Tibial nerve (tissue), 4 donors: ENCODE data around the gene MELTF. TPM values are rescaled to one million over a fixed set of nuclear protein-coding genes. Genes with fewer than 3 reads are reported as not detected.

ENCODE experiments used
- DNase-seq, 2 donors: peaks; one replicate each; pipeline ENCODE4 v3.0.0-alpha.2; 2019; ENCODE audit warnings: low spot score in 2 of 2
- H3K27ac ChIP-seq, 4 donors: fragments of 200-600 bp; sonication (generic) in 3 of 4; one replicate each; pipeline ENCODE4 v1.5.1; 2017 to 2019; ENCODE audit warnings: mild to moderate bottlenecking in 1 of 4
- H3K27me3 ChIP-seq, 2 donors: fragments of 200-600 bp; sonication (generic) in 1 of 2; one replicate each; pipeline versions ENCODE4 v1.5.1 to v1.6.0; 2017 to 2019
- H3K36me3 ChIP-seq, 3 donors: fragments of 200-600 bp; sonication (generic); one replicate each; pipeline ENCODE4 v1.5.1; 2018 to 2019
- H3K4me1 ChIP-seq, 4 donors: fragments of 200-600 bp; sonication (generic) in 3 of 4; one replicate each; pipeline ENCODE4 v1.5.1; 2017 to 2019
- H3K4me3 ChIP-seq, 4 donors: fragments of 200-600 bp; sonication (generic) in 3 of 4; one replicate each; pipeline ENCODE4 v1.5.1; 2017 to 2019; ENCODE audit warnings: mild to moderate bottlenecking in 1 of 4, moderate library complexity in 1 of 4
- H3K9me3 ChIP-seq, 4 donors: fragments of 200-600 bp; sonication (generic) in 3 of 4; one replicate each; pipeline ENCODE4 v1.5.1; 2017 to 2019
- CTCF ChIP-seq, 5 experiments: fragments of 200-600 bp in 3 of 5; fragments of 450-650 bp in 2 of 5; sonication (generic) in 3 of 5; IDR thresholded peaks; one replicate each; pipeline ENCODE4 v1.5.1; 2016 to 2019; ENCODE audit warnings: antibody characterized with exemption in 5 of 5, mild to moderate bottlenecking in 3 of 5, moderate library complexity in 2 of 5
- EP300 ChIP-seq, 2 donors: sonication (generic); formaldehyde crosslinking; IDR thresholded peaks; one replicate each; pipeline ENCODE4 v1.6.1; 2017; ENCODE audit warnings: antibody characterized with exemption in 2 of 2, mild to moderate bottlenecking in 1 of 2
- POLR2A ChIP-seq, 2 donors: fragments of 450-650 bp; IDR thresholded peaks; one replicate each; pipeline ENCODE4 v1.6.1; 2017; ENCODE audit warnings: antibody characterized with exemption in 2 of 2, mild to moderate bottlenecking in 2 of 2, moderate library complexity in 2 of 2
- WGBS, 2 donors: methylation state at CpG; one replicate each; pipeline ENCODE4 v1.1.5; 2018; 5-methylcytosine and 5-hydroxymethylcytosine counted together
- total RNA-seq, 4 donors: library from RNA; depleted of rRNA; stranded (reverse); fragments of >200 nt; gene quantifications; one replicate each; pipeline ENCODE4 v1.1.0, GENCODE V29; 2016

Gene MELTF
- total RNA-seq, 4 donors from 2014 or later, result 3.3 to 8.8 (median 7.0) TPM

GRCh38 chr3:197050511-197050910 lies 20.9 kb upstream of the MELTF start:
- Histone ChIP-seq H3K27me3 (no peaks in the 10 kb centered on the region), H3K4me3 (no peak overlapping the region), H3K27ac (no peak overlapping the region), H3K9me3 (no peaks in the 10 kb centered on the region), H3K4me1 (no peaks in the 10 kb centered on the region), H3K36me3 (peaks cover 5 to 89% (median 22%) of the 10 kb centered on the region in 3 donors)
- TF ChIP-seq CTCF (IDR thresholded peaks at IDR 0.05) (no peak), POLR2A (IDR thresholded peaks at IDR 0.05) (no peak), EP300 (IDR thresholded peaks at IDR 0.05) (no peak)
- no peak for DNase-seq
- 90% methylated on average over 2 of the region's 2 CpGs for WGBS, 2 donors

DNA sequence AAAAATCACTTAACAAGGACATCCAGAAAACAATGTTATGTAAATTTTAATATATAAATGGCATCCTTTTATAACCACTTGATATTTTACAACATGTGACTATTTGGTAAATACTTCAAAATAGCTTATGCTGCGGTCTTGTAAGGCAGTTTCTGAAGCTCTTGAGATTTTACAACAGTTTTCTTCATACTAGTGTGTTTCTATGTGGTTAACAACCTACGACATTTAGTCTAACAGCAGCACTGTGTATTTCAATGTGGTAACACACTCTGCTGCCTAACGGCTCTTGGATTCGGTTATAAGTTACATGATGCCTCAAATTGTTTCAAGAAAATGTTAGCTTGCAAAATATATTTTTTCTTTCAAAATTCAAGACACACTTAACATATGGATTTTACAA lies 12.9 kb upstream of the MELTF start:
- no peak for TF ChIP-seq CTCF (IDR thresholded peaks at IDR 0.05)
- TF ChIP-seq EP300 (IDR thresholded peaks at IDR 0.05), result no peak
- no peak for TF ChIP-seq POLR2A (IDR thresholded peaks at IDR 0.05)
- no peak for DNase-seq

GRCh38 chr3:197041875-197042488 lies 12.4 kb upstream of the MELTF start:
- 84 to 87% methylated on average over 6 of the region's 6 CpGs for WGBS, 2 donors
- DNase-seq, result no peak

More for the DNA sequence above, 12.9 kb upstream of the MELTF start:
- Histone ChIP-seq H3K27me3 (no peaks in the 10 kb centered on the region), H3K27ac (no peak overlapping the region), H3K9me3 (no peaks in the 10 kb centered on the region), H3K4me1 (no peaks in the 10 kb centered on the region), H3K36me3 (peaks cover 0 to 37% (median 5%) of the 10 kb centered on the region in 3 donors), H3K4me3 (no peak overlapping the region)
- 90 to 91% methylated on average over 4 of the region's 4 CpGs for WGBS, 2 donors

DNA sequence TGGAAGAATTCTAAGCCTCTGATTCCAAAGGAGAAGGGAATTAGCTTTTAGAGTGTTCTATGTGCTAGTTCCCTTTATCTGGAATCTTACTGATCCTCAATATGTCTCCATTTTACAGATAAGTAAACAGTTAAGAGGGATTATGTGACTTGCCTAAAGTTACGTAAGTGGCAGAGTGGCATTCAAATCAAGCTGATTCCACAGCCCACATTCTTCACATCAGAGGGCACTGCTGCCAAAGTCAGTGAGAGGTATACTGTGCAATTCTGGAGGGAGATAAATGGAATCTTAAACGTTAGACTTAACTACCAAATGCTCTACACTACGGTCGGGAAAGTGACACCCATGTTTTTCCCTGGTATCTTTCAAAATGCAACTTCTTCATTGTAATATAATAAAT lies 11.0 kb upstream of the MELTF start:
- no peak overlapping the region for H3K4me3 ChIP-seq
- H3K4me1 ChIP-seq, result peaks cover 0 to 5% (median 0%) of the 10 kb centered on the region in 4 donors
- no peak for DNase-seq
- H3K27ac ChIP-seq, result no peak overlapping the region
- no peak for TF ChIP-seq POLR2A (IDR thresholded peaks at IDR 0.05)
- TF ChIP-seq CTCF (IDR thresholded peaks at IDR 0.05), result no peak
- no peak for TF ChIP-seq EP300 (IDR thresholded peaks at IDR 0.05)
- H3K36me3 ChIP-seq, result peaks cover 0 to 26% (median 0%) of the 10 kb centered on the region in 3 donors
- WGBS, 2 donors, result 63 to 67% methylated on average over 4 of the region's 4 CpGs
- H3K27me3 ChIP-seq, result no peaks in the 10 kb centered on the region
- no peaks in the 10 kb centered on the region for H3K9me3 ChIP-seq

More at GRCh38 chr3:197041875-197042488, 12.4 kb upstream of the MELTF start:
- Histone ChIP-seq H3K27ac (no peak overlapping the region), H3K27me3 (no peaks in the 10 kb centered on the region), H3K9me3 (no peaks in the 10 kb centered on the region), H3K4me3 (no peak overlapping the region), H3K36me3 (peaks cover 0 to 37% (median 5%) of the 10 kb centered on the region in 3 donors), H3K4me1 (no peaks in the 10 kb centered on the region)
- TF ChIP-seq CTCF (IDR thresholded peaks at IDR 0.05), result no peak
- TF ChIP-seq POLR2A (IDR thresholded peaks at IDR 0.05), result no peak
- no peak for TF ChIP-seq EP300 (IDR thresholded peaks at IDR 0.05)

DNA sequence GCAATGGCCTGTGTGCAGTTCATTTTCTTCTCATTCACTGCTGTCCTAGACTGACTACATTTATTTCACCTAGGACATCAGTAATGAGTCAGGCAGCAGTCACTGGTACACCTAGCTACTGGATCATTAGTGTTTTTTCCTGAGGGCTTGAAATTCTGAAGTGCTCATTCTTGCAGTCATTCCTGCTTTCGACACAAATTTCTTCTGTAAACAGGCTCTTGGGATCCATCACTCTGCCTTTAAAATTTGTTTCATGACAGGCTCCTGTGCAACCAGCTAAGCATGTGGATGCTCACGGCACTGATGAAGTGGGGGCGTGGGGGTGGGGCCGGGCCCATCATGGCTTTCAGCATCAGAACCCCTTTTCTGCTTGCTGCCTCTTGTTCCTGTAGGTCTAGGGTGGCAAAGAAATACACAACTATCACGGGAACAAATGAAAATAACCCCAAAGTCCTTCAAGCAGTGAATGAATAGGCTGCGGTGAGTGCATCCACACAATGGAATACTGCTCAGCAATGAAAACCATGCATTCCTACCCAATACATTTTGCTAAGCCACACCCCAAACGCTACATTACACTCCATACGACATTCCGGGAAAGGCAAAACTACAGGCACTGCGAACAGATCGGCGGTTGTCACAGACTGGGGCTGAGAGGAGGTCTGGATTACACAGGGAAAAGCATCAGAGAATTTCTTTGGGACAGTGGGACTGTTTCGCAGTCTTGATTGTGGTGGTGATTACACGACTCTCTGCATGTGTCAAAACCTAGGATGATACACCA lies 9.3 kb upstream of the MELTF start:
- H3K27me3 ChIP-seq, result no peaks in the 10 kb centered on the region
- H3K4me3 ChIP-seq, result no peak overlapping the region
- peaks cover 0 to 8% (median 0%) of the 10 kb centered on the region in 3 donors for H3K36me3 ChIP-seq
- H3K4me1 ChIP-seq, result peaks cover 0 to 8% (median 0%) of the 10 kb centered on the region in 4 donors
- TF ChIP-seq POLR2A (IDR thresholded peaks at IDR 0.05), result no peak
- TF ChIP-seq EP300 (IDR thresholded peaks at IDR 0.05), result no peak
- TF ChIP-seq CTCF (IDR thresholded peaks at IDR 0.05), result no peak
- H3K9me3 ChIP-seq, result no peaks in the 10 kb centered on the region
- no peak for DNase-seq
- WGBS, 2 donors, result 78 to 79% methylated on average over 14 of the region's 14 CpGs
- H3K27ac ChIP-seq, result no peak overlapping the region
